CMK (cell line): ENCODE data around the gene TTC28.
"Not testable (repeated sequence)": the region's sequence is repeated elsewhere in the genome, so short reads cannot be mapped to it uniquely, and the experiment has no call there.

Source experiments
- DNase-seq: peaks from one replicate; pipeline ENCODE4 v3.0.0-alpha.2; 2010; ENCODE audit warnings: low read depth

The TTC28 gene

DNA sequence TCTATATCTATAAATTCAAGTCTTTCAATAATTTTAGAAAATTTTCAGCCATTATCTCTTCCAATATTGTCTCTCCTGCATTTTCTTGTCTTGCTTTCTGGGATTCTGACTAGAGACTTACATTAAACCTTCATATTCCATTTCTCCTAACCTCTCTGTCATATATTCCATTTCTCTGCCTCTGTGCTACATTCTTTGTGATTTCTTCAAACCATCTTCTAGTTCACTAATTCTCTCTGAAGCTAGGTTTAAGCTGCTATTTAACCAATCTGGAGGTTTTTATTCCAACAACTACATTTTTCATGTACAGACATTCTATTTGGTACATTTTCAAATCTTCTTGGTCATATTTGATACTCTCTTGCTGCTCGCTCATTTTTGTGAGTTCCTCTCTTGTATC is 122.5 kb downstream of the TTC28 start:
- no peak for DNase-seq

DNA sequence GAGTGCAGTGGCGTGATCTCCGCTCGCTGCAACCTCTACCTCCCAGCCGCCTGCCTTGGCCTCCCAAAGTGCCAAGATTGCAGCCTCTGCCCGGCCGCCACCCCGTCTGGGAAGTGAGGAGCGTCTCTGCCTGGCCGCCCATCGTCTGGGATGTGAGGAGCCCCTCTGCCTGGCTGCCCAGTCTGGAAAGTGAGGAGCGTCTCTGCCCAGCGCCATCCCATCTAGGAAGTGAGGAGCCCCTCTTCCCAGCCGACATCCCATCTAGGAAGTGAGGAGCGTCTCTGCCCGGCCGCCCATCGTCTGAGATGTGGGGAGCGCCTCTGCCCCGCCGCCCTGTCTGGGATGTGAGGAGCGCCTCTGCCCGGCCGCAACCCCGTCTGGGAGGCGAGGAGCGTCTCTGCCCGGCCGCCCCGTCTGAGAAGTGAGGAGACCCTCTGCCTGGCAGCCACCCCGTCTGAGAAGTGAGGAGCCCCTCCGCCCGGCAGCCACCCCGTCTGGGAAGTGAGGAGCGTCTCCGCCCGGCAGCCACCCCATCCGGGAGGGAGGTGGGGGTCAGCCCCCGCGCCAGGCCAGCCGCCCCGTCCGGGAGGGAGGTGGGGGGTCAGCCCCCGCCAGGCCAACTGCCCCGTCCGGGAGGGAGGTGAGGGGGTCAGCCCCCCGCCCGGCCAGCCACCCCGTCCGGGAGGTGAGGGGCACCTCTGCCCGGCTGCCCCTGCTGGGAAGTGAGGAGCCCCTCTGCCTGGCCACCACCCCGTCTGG is 126.4 kb downstream of the TTC28 start:
- not testable (repeated sequence) for DNase-seq

DNA sequence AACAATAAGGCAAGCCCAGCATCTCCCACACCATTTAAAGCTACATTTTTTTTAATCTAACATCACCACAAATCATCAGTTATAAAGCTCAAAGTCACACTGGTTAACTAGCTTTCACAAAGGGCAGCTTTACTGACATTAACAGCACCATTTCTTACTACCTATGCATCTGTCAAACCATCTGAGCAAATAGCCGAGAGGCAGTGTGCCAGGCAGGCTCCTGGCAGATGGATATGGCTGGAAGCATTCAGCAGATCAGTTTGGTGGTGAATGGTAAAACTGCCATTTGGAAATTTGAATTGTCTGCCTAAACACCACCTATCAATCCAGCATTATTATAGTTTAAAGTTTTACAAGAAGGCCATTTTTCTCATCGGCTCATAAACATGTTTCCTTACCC is 131.2 kb downstream of the TTC28 start:
- DNase-seq = no peak

DNA sequence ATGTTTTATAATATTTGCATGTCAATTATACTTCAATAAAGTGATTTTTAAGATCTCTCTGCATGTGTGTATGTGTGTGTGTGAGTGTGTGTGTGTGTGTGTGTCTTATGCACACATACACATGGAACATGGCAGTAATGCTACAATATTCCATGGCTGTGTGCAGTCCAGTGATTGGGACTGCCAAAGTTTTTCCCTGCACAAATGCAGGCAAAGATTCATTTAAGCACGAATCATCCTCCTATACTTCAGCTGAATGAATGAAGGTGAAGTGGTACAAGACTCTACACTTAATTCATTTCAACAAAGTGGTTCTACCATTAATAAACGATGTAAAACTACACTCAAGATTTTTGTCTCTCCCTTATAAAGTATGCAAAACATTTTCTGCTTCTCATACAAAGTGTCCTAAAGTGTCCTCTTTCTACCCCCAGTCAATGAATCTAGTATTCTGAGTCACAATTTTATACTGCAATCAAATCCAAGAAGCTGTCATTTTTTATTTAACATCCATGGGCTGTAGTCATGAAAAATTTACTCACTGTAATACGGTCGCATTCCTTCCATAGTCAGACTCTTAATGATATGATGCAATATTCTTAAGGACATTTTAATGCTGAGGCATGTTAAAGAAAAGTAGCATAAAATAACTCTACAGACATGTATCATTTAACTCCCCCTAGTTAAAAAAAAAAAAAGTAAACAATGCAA is 132.4 kb downstream of the TTC28 start:
- DNase-seq = no peak

DNA sequence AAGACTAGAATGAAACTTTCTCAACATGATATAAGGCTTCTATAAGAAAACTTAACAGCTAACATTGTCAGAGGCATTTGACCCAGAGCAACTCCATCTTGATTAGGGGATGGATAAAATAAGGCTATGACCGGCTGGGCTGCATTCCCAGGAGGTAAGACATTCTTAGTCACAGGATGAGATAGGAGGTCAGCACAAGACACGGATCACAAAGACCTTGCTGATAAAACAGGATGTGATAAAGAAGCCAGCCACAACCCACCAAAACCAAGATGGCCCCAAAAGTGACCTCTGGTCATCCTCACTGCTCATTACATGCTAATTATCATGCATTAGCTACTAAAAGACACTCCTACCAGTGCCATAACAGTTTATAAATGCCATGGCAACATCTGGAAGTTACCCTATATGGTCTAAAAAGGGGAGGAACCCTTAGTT is 135.2 kb downstream of the TTC28 start:
- no peak for DNase-seq

DNA sequence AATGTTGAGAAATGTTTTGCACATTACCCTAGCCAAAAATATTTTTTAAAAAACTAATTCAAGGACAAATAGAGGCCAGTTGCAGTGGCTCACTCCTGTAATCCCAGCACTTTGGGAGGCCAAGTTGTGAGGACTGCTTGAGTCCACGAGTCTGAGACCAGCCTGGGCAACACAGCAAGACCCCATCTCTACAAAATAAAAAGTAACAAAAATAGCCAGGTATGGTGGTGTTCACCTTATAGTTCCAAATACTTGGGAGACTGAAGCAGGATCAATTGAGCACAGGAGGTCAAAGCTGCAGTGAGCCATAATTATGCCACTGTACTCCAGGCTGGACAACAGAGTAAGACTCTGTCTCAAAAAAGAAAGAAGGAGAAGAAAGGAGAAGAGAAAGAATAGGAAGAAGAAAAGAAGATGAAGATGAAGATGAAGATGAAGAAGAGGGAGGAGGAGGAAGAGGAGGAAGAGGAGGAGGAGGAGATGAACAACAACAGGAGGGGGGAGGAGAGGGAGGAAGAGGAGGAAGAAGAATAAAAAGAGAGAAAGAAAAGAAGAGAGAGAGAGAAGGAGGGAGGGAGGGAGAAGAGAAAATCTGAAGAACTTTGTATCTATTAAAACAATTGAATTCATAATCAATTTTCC is 136.5 kb downstream of the TTC28 start:
- DNase-seq = no peak

DNA sequence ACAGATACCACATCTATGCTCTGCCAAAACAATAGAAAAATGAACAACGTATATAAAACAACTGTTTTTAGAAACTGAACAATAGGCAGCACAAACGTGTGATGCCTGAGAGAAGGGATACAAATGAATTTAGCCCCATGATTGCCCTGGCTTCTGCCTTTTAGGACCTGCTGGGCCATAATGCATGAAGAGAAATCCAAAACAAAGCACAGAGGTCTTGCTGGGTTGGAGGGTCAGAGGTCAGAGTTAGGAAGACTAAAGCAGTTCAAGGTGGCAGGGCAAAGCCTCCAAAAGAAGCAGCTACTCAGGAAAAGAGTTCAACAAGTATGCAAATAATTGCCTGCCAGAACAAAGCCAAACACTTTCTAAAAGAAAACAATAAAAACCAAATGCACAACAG is 138.5 kb downstream of the TTC28 start:
- DNase-seq = no peak

DNA sequence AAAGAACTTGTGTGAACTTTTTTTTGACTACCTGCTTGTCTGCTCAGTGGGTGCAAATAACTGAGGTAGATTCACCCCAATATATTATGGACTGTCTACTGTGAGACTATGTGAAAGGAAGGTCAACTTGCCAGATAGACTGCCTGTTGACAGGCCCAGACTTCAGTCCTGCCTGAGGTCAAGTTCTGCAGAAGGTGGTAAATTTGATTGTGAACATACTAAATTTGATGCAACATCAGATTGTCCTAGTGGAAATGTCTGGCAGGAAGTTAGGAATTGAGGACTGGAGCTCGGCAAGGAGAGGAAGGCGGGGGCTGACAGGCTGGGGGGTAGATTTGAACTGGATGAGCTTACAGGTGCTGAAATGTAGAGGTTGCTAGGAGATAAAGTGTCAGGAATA is 140.7 kb downstream of the TTC28 start:
- DNase-seq = no peak

DNA sequence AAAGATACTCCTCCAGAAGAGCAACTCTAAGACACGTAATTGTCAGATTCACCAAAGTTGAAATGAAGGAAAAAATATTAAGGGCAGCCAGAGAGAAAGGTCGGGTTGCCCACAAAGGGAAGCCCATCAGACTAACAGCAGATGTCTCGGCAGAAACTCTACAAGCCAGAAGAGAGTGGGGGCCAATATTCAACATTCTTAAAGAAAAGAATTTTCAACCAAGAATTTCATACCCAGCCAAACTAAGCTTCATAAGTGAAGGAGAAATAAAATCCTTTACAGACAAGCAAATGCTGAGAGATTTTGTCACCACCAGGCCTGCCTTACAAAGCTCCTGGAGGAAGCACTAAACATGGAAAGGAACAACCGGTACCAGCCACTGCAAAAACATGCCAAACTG is 149.1 kb downstream of the TTC28 start:
- not testable (repeated sequence) for DNase-seq

DNA sequence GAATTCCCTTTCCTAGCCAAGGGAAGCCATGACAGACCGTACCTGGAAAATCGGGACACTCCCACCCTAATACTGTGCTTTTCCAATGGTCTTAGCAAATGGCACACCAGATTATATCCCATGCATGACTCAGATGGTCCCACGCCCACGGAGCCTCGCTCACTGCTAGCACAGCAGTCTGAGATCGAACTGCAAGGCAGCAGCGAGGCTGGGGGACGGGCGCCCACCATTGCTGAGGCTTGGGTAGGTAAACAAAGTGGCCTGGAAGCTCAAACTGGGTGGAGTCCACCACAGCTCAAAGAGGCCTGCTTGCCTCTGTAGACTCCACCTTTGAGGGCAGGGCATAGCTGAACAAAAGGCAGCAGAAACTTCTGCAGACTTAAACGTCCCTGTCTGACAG is 150.5 kb downstream of the TTC28 start:
- DNase-seq = not testable (repeated sequence)

DNA sequence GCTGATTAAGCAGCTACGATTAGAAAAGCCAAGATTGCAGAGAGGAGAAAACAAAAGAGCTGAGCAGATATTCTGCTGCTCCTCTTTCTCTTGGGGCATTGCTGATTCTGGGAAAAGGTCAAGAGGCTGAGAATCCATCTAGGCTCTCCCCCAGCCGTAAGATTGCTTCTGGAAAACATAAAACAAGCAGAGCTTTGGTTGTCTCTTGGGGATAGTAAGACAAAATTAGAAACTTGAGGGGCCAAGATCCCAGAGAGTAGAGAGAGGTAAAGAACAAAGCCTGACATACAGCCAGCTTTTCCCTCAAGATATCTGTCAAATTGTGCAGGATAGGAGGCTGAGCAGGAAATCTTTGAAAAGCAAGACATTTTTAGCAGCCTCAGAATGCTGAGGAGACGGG is 158.2 kb downstream of the TTC28 start:
- DNase-seq = no peak

DNA sequence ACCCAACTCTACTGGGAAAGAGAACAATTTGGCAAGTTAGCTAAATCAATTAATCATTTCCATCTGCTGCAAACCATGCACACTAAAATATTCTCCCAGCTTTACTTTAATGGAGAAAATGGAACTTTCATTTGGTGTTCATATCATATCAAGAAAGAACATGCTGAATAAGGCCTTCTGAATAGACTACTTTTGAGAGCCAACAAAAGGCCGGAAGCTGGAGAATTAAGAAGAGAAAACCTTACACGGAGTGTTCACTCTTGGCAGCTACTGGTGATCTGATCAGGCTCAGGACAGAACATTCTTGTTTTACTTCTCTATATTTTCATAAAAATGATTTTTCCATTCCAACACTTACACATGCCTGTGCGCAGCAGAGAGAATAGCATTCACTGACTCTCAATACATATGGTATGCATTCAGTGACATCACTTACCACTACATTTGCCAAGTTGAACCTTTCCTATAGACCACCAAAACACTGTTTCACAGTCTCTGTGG is 165.3 kb downstream of the TTC28 start:
- DNase-seq = no peak

DNA sequence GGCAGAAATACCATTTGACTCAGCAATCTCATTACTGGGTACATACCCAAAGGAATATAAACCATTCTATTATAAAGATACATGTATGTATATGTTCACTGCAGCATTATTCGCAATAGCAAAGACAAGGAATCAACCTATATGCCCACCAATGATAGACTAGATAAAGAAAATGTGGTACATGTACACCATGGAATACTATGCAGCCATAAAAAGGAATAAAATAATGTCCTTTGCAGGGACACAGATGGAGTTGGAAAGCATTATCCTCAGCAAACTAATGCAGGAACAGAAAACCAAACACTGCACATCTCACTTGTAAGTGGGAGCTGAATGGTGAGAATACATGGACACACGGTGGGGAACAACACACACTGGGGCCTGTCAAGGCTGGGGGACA is 167.3 kb downstream of the TTC28 start:
- not testable (repeated sequence) for DNase-seq

DNA sequence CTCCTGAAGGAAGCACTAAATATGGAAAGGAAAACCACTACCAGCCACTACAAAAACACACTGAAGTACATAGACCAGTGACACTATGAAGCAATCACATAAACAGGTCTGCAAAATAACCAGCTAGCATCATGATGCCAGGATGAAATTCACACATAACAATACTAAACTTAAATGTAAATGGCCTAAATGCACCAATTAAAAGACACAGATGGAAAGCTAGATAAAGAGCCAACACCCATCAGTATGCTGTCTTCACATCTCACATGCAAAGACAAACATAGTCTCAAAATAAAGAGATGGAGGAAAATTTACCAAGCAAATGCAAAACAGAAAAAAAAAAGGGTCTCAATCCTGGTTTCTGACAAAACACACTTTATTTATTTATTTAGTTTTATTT is 171.7 kb downstream of the TTC28 start:
- DNase-seq = no peak

DNA sequence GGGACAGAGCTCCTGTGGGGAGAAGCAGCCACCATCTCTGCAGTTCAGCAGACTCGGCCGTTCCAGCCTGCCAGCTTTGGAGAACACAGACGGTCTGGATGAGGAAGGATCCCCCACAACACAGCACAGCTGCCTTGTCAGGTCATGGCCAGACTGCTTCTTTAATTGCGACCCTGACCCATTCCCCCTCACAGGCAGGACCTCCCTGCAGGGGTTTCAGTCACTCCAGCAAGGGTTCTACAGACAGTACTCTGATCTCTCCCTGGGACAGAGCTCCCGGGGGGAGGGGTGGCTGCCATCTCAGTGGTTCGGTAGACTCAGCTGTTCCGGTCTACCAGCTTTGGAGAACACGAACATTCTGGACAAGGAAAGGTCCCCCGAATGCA is 173.5 kb downstream of the TTC28 start:
- no peak for DNase-seq

DNA sequence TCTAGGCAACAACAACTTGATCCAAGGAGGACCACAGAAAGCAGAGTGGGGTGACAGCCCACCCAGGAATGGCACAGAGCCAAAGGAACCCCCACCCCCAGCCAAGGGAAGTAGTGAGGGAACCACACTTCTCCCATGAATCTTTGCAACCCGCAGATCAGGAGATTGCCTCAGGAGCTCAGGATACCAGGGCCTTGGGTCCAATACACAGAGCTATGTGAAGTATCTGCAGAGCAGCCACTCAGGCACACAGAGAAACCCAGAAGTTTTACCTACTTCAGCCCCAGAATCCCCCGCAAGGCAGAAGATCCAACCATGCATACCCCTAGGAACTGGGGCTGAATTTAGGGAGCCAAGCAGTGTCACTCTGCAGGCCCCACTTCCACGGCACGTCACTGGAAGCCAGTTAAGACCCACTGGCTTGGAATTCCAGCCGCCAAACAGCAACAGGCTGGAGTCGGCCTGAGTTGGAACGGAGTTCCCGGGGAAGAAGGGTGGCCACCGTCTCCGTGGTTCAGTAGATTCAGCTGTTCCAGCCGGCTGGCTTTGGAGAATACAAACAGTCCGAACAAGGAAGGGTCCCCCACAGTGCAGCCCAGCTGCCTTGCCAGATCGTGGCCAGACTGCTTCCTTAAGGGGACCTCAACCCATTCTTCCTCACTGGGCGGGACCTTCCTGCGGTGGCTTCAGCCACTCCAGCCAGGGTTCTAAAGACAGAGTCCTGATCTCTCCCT is 174.1 kb downstream of the TTC28 start:
- no peak for DNase-seq

DNA sequence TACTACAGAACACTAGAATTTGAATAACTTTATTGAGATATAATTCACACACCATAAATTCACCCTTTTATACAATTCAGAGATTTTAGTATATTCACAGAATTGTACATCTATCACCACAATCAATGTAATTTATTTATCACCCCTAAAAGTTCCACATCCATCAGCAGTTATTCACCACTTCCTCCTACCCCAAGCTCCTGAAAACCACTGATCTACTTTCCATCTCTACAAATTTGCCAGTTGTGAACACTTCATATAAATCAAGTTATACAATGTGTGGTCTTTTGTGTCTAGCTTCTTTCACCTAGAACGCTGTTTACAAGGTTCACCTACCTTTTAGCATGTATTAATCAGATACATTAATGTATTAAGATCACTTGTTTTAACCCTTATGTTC is 179.6 kb downstream of the TTC28 start:
- DNase-seq = no peak

DNA sequence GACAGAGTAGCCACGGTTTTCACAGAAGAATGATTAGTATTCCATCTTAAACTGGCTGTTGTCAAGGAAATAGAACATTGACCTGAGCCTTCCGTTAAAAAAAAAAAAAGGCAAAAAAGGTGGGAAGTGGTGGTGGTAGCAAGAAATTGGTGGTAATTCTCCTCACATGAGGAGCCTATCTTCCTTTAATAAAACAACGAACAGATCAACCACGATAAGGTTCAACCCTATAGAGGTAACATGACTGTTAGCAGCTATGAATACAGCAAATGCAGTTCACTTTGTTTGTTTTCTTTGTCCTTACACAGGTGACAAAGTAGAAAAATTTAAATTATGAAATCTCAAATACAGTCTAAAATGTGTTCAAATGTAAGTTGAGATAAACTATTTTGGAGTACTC is 181.6 kb downstream of the TTC28 start:
- no peak for DNase-seq

DNA sequence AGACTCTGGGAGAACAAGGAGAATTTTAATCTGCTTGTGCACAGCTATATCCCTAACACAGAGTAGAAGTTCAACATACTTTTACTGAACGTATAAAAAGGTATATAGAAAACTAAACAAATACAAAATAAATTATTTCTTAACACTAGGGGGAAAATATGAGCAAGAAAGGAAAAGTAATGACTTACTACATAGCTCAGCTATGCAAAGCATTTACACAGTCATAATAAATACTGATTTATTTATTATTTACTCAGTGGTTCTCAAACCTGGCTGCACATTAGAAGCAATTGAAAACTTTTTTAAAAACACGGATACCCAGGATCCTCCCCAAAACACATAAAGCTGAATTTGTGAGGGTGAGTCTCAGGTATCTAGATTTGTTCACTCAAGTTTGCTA is 182.5 kb downstream of the TTC28 start:
- DNase-seq = no peak

DNA sequence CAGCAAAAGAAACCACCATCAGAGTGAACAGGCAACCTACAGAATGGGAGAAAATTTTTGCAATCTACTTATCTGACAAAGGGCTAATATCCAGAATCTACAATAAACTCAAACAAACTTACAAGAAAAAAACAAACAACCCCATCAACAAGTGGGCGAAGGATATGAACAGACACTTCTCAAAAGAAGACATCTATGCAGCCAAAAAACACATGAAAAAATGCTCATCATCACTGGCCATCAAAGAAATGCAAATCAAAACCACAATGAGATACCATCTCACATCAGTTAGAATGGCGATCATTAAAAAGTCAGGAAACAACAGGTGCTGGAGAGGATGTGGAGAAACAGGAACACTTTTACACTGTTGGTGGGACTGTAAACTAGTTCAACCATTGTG is 188.4 kb downstream of the TTC28 start:
- not testable (repeated sequence) for DNase-seq

DNA sequence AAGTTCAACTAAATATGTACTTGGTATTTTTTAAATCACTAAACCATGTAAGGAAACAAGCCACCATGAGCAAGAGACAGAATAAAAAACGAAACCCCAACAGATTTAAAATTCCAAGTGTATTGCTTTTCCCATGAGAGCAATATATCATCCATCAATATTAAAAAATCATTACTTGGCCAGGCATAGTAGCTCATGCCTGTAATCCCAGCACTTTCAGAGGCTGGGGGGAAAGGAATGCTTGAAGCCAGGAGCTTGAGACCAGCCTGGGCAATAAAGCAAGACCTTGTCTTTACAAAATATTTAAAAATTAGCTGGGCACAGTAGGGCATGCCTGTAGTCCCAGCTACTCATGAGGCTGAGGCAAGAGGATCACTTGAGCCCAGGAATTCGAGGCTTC is 190.8 kb downstream of the TTC28 start:
- DNase-seq = no peak

DNA sequence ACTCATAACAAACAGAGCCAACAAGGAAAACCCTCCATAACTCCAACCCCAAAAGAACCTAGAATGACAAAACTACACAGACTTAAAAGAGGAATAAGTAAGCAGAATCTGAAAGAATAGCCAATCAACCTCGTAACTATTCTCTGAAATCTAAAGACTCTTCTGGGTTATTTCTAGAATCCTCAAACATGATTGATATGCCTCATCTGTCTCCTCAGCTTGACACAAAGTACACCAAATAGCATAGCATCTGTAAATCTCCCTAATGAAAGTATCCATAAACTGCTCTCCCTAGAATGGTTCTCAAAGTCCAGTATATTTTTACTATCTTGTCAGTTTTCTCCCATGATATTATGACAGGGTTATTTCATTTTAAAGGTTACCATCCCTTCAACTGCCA is 195.0 kb downstream of the TTC28 start:
- DNase-seq = no peak
